Esophagus mucosa (tissue), 1 donor: Measurements from ENCODE around the gene TAF11L14. TPM values are rescaled to one million over a fixed set of nuclear protein-coding genes. Genes with fewer than 3 reads are reported as not detected.

Experiments used
- ATAC-seq: fragments of 200-7000 bp; cut with Tn5 transposase; one replicate; pipeline ENCODE4 v1.9.1; 2020
- total RNA-seq: library from RNA; stranded (reverse); gene quantifications from one replicate; pipeline ENCODE4 v1.2.4, GENCODE V29; 2023
- donor health status: DM: yes; HTN: yes; CAD: no.

TAF11L14 gene
- total RNA-seq, 1 donor from 2014 or later = not detected

- no peak for ATAC-seq
These were observed 46.5 kb downstream of the TAF11L14 start for GRCh38 chr5:17680737-17681136.

Other genes starting within 250 kb of the TAF11L14 start
- not detected for gene TAF11L2, start 136.2 kb upstream of the TAF11L14 start, total RNA-seq
- gene TAF11L3, start 116.1 kb upstream of the TAF11L14 start, total RNA-seq = not detected
- not detected for gene TAF11L4, start 112.7 kb upstream of the TAF11L14 start, total RNA-seq
- not detected for gene TAF11L5, start 109.2 kb upstream of the TAF11L14 start, total RNA-seq
- not detected for gene TAF11L6, start 105.8 kb upstream of the TAF11L14 start, total RNA-seq
- gene TAF11L7, start 48.7 kb upstream of the TAF11L14 start, total RNA-seq = not detected
- not detected for gene TAF11L8, start 43.5 kb upstream of the TAF11L14 start, total RNA-seq
- gene TAF11L9, start 40.1 kb upstream of the TAF11L14 start, total RNA-seq = not detected
- gene TAF11L10, start 36.6 kb upstream of the TAF11L14 start, total RNA-seq = not detected
- not detected for gene TAF11L11, start 30.3 kb upstream of the TAF11L14 start, total RNA-seq
- gene TAF11L12, start 24.1 kb upstream of the TAF11L14 start, total RNA-seq = not detected
- gene TAF11L13, start 2.4 kb upstream of the TAF11L14 start, total RNA-seq = not detected